GM18499 (cell line): ENCODE measurements around the gene FBXL3.

ENCODE experiments used
- ATAC-seq: cut with Tn5 transposase; IDR thresholded peaks from one replicate; pipeline ENCODE4 v1.9.1; 2021; ENCODE audit warnings: moderate number of reproducible peaks; ENCODE audit not compliant: insufficient read depth, unreplicated experiment

FBXL3 gene, protein sequence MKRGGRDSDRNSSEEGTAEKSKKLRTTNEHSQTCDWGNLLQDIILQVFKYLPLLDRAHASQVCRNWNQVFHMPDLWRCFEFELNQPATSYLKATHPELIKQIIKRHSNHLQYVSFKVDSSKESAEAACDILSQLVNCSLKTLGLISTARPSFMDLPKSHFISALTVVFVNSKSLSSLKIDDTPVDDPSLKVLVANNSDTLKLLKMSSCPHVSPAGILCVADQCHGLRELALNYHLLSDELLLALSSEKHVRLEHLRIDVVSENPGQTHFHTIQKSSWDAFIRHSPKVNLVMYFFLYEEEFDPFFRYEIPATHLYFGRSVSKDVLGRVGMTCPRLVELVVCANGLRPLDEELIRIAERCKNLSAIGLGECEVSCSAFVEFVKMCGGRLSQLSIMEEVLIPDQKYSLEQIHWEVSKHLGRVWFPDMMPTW

DNA sequence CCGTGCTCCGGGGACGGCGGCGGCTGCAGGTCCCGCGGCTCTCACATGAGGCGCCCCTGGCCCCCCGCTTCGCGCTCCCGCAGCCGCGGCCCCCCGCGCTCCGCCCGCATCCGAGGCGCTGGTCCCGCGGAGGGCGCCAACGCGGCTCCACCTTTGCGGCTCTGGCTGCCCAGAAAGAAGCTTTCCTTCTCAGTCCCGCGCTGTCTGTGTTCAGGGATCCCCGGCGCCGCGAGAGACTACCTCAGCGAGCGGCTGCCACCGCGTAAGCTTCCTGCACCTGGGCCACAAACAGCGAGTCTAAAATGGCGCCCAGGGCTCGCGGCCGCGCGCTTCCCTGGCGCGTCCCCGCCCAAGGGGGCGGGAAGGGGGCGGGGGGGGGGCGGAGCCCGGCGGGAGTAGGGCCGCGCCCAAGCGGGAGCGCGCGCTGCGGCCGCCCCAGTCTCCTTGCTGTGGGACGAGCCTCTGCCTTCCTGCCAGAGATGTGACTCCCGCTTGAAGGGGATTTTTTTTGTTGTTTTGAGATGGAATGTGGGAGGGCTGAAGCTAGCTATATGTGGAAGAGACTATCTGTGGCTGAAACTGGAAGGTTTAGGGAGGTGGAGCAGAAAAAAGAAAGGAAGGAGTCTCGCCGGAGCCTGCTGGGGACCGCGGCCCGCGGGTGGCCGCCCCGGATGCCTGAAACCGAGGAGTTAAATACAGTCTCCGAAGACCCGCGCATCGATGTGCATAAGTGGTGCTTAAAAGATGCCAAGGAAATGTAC lies at the start of gene FBXL3:
TSS of gene FBXL3 (minus strand) at position 299 of the 761 bp plus-strand sequence. CDS start 5,299 bp downstream, outside the sequence.
- ATAC-seq = peak; percentile 49

DNA sequence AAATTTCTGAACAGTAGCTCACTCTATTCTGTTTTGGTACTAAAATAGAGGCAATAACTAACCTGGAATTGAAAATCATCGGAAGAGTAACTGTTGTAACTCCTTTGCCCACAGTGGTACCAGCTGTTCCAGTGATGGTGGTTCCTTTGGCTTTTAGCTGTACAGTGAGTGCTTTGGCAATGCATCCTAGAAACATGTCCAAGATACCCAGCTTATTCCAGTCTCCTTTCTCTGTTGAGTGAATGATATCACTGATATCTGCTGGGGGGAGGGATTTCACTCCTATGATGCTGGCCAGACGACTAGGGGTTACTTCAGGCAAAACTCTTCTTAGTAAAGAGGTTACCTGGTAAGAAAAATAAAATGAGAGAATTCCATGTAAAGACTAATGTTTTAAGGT lies 40.6 kb upstream of the FBXL3 start:
- ATAC-seq = no peak

DNA sequence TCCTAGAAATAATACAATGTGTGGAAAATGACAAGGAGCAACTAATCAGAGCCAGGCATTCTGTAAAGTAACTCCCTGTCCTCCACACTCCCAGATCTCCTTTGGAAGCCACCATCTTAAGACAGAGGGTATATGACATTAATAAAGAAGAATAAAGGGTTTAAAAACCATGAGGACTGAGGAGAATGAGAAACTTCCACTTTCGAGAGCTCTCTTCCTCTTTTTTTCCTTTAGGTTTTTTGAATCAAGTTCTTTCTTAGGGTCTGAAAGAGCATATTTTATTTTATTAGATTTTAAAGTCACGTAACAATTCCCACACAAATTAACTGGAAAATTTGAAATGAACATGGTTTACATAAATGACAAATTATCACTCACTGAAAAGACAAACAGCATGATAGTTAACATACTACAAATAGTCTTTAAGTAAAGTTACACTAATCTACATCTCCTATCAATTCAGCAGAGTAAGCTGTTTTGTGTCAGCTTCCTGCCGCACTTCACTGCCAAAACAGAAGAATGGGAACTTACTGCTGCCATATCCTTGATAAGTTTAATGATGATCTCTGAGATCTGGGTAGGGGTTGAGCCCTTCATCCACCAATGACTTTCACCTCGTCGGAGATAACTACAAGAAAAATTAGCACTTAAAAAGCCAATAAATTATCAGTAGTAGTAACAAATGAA lies 38.6 kb upstream of the FBXL3 start:
- no peak for ATAC-seq

DNA sequence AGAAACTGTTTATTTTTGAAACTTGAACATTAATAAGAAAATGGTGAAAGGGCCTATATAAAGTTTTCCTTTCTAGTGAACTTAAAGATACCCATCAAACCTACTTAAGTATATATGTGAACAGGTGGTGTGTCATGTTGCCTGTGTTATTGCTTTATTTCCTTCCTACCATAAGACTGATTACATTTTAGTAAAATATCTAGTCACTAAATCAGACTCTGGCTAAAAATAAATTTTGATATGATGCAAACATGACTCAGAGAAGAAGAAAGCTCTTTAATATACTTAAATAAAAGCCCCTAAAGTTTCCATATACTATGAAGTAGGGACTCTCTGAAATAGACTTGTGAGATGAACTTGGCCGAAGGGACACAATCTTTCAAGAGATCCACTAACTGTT lies 35.1 kb upstream of the FBXL3 start:
- no peak for ATAC-seq

DNA sequence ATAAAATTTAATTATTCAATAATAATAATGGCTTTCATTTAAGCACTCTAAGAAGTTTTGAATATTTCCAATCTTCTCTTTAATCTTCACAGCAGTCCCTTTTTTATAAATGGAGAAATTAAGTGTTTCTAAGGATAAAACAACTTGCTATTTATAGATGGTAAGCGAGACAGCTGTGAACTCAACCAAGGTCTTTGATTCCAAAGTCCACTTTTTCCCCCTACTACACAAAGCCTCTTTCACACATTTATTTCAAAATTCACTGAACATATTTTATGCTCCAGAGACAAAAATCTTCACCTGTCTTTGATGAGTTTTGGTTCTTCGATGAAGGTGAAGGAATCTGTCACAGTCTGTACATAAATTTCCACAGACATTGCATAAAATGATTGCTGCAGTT lies 34.4 kb upstream of the FBXL3 start:
- no peak for ATAC-seq

DNA sequence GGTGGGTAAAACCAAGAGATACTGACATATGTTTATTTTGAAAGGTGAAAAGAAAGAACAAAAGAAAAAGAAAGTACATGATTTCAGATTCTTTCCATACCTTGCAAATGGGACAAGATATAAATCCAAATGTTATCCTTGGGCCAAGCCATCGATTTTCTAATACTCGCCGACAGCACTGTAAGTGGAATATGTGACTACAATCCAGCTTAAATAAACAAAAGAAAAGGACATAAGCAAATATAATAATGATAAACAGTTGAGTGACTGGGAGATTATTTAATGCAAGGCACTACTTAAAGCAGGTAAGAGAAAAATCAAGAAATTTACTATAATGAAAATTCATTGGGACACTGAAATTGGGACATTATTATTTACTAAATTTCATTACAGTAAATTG lies 29.9 kb upstream of the FBXL3 start:
- ATAC-seq = no peak

DNA sequence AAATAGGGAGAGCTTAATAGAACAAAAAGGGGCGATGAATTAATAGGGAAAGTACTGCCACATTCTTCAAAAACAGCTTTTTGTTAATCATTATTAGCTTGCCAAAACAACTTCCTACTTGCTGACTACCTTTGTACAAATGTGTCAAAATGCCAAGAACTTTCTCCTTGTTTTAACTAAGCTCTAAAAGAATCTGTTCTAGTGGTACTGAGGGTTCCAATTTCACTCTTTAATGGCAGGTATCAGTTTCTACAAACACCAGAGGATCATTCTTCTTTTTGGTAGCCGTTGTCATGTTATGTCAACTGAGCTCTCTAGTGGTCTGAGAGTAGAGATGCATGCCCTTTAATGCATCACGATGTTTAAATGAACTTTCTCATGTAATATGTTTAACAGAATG lies 29.4 kb upstream of the FBXL3 start:
- no peak for ATAC-seq

DNA sequence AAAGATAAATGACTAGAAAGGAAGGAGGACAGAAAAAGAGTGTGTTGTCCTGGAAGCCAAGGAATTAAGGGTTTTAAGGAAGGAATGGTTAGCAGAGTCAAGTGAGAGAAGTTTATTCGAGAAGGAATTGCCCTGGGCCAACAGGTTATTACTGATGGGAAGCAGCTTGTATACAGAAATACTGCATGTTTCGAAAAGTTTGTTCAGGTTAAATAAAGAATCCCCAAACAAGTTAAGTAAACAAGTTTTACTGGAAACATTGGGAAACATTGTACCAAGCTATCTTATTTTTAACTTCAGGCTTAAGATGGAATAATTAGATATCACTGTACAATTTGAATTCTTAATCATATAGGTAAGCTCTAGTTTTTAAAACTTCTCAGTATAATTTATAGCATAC lies 28.2 kb upstream of the FBXL3 start:
- no peak for ATAC-seq

DNA sequence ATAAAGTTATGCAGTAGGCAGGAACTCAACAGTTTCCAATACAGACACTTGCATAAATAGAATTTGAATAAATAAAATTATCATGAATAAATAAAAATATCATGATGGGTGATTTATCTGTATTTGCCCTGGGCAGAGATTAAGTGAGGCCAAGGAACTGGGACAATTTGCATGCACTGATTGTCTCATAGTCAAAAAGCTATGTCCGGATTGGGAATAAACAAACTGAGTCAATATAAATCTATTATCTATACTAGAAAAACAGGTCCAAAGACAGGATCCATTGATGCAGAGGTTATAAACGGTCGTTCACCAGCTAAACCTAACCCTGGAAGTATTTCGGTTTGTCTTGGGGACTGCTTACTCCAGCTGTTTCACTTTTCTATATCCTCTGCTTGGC lies 26.2 kb upstream of the FBXL3 start:
- ATAC-seq = no peak

DNA sequence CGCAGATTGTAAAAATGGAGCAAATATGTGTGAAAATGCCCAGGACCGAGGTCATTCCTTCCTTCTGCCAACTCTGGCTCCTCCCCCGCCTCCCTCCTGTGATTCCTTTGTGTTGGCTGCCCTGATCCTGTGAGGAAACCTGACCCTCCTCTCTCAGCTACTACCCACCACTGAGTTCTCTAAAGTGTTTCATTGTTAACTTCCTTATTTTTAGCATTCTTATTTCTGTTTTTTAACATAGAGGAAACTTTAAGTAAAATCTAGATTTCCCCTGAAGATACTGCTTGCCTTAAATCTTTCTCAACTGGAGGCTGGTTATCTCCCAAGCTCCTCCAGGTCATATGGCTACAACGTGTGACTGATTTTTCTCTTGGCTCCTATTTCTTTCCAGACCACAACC lies 21.7 kb upstream of the FBXL3 start:
- no peak for ATAC-seq

DNA sequence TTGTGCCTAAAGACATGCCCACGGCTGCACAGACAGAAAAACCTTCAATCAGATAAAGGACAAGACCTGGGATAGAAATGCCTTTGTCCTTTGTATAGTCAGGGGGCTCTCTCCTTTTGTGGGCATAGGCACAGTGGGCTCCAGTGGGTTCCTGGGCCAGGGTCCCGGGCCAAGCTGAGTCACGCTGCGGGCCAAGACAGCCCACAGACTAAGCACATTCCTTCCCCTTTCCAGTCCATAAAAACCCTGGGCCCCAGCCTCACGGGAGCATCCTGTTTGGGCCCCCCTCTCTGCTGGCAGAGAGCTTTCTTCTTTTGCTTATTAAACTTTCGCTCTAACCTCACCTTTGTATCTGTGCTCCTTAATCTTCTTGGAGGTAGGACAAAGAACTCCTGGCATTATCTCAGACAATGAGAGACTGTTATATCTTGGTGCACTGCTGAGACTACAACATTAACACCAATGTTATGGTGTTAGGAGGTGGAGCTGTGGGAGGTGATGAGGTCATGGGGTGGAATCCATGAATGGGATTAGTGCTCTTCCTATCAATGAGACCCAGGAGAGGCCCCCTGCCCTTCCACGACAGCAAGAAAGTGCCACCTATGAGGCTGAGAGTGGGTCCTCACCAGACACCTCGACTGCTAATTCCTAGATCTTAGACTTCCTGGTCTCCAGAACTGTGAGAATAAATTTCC lies 20.8 kb upstream of the FBXL3 start:
- no peak for ATAC-seq

DNA sequence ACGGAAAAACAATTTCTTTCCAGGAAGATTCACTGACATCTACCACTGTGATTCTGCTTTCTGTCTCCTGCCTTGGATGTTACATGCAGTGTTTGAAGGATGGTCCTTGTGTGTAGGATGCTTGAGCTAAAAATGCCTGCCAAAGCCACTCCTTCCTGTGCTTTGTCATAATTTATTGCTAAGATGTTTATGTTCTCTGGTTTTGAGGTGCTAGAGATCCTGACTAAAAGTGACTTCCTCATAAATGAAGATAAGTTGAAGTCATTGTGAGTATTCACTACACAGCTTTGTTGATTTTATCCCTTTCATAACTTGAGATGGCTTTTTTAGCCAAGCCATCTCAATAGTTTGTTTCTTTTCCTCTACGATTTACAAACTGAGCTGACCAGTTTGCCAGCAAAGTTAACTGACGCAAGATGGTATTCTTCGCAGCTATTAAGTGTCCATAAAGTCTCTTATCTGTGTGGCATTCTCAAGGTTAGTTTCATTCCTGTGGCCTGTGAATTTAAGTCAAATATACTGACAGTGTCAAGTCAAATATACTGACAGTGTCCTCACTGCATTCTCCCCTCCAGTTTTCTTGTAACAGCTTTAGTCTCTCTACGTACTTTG lies 15.7 kb upstream of the FBXL3 start:
- ATAC-seq = no peak

DNA sequence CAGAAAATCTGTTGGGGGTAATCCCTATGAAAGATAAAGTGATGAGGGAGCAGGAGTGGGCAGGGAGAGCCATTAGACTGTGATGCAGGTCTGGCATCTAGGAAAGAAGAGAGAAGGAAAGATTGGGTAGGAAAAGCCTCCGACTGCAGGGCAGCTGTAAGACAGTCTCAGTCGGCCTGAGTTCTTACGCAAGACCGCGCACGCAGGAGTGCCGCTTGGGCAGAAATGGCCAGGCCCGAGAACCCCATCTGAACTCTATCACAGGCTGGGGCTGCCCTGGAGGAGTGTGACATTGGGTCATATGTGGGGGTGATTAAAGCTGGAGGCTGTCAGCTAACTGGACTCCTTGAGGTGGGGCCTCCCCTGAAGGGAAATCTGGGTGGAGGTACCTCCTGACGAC lies 13.9 kb upstream of the FBXL3 start:
- ATAC-seq = no peak

DNA sequence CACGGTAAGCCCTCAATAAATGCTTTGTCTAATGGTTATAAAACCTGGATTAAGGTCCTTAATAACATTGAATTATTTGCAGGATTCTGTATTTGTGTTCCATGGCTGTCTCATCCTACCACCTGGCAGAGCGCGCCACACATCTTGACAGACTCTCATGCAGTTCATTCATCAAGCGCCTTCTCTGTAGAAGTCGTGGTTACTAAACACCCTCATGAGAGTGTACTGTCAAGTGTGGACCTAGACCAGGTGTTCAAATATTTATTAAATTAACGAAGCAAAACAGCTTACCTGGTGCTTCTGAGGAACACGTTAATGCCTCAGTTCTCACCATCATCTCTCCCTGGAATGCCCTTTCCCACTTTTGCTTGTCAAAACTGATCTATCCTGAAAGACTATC lies 13.1 kb upstream of the FBXL3 start:
- no peak for ATAC-seq

DNA sequence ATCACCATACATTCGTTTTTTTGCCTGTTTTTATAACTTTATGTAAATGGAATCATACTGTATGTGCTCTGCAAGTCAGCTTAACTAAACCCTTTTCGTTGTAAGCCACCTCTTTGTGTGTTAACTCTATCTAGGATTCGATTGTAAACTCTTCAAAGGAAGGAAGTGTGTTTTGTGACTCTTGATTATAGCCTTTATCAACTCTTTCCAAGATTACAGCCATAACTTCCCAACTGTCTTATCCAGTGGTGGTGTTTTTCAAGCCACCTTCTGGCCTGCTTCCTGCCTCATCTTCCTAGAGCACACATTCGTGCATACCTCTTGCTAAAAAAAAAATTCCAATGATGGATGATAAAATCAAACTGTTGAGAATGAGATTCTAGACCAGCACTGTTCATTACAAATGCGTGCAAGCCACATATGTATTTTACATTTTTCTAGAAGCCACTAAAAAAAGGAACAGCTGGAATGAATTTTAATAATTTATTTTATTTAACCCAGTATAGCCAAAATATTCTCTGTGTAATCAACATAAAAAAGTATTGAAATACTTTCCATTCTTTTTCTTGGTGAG lies 12.0 kb upstream of the FBXL3 start:
- no peak for ATAC-seq

DNA sequence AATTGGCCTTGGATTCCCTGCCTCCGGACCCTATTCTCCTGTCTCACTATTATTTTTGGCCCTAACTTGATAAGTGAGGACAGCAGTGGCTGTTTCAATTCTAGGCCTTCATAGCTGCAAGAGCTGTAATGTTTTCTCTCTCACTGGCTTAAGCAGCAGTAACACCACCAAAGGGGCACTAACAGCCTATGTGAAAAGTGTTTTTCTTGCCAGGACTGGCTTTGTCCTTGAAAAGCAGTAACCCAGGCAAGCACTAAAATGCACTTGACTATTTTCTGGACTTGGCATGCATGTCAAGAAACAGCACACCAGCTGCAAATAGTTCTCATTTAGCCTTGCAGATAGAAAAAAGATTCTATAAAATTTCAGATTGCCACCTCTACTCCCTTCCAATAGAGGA lies 9.3 kb upstream of the FBXL3 start:
- no peak for ATAC-seq

DNA sequence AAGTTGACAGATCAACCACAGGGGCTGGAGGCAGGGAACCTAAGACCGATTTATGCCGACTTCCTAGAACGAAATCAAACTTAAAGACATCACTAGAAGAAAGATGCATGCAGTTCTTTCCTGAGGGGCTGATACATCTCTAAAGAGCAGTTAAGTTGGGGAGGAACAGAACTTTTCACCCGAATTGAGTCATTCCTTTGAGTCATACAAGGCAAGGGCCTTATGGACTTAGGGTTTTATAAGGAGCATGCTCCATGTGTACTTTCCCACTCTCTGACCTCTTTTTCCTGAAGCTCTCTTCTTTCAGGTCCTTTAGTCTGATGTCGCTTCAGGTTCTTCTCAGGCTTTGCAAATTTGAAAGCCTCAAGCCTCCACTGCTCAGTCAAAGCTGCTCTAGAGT lies 7.9 kb upstream of the FBXL3 start:
- no peak for ATAC-seq

DNA sequence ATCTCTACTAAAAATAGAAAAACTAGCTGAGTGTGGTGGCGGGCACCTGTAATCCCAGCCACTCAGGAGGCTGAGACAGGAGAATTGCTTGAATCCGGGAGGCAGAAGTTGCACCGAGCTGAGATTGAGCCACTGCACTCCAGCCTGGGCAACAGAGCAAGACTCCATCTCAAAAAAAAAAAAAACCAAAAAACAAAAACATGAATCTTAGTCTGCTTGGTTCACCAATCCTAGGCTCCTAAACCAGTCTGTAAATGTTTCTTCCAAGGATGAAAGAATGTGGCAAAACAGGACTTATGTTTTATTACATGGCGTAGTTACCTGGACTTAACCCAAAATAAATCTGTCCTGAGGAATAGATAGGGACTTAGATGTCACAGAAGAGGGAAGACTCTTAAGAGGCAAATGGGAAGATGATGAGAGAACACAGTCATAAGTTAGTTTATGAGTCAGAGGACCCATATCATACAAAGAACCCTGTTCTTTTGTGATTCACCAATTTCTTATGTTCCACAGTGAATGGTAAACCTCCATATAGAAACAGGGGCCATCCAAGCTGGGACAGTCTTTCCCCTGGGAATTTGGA lies 6.9 kb upstream of the FBXL3 start:
- no peak for ATAC-seq

DNA sequence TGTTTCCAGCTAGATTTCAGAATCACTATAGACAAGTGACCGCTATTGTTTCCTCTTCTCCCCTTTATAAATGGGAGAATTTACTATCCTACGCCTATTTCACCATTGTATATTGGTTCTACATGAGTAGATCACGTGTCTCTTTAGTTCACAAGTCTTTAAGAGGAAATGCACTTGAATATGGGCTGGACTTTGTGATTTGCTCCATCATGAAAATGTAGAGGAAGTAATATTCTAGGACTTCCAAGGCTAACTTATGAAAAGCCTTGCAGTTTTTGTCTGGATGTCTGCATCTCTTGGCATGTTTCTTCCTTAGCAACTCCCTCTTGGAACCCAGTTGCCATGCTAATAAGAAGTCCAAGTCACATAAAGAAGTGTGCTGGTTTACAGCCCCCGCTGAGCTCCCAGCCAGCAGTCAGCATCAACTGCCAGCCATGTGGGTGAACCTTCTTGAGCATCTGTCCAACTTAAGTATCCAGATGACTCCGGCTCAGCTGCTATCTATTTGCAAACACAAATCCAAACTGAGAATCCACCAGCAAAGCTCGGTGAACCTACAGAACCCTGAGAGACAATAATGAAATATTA lies 4.8 kb upstream of the FBXL3 start:
- ATAC-seq = no peak
